ENCODE measurements around the gene TPM3.
"Not testable (repeated sequence)": the region's sequence is repeated elsewhere in the genome, so short reads cannot be mapped to it uniquely, and the experiment has no call there.

TPM3 gene

DNA sequence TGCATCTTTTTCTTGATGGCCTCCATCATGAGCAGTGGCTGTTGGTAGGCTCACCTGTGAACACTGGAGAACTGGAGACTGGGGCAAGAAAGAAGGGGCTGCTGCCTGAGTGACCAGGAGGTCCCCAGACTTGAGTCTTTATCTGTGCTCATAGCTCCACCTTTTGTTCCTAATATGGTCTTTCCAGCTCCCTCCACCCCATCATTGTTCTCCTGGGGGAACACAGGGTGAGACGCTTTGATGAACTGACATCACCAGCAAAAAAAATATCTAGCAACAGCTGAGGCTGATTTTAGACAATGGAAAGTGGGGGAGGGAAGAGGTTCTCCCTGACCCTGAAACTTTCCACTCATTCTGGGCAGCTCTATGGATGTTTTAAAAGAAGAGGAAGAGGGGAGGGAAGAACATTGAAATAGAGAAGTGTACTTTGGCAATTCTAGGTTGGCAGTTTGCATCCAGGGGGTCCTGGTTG lies at the start of gene TPM3:
TPM3 (minus strand) TSS at position 111 of the 472 bp plus-strand sequence; CDS start at position 29, 82 bp downstream.
- no peak for DNase-seq

DNA sequence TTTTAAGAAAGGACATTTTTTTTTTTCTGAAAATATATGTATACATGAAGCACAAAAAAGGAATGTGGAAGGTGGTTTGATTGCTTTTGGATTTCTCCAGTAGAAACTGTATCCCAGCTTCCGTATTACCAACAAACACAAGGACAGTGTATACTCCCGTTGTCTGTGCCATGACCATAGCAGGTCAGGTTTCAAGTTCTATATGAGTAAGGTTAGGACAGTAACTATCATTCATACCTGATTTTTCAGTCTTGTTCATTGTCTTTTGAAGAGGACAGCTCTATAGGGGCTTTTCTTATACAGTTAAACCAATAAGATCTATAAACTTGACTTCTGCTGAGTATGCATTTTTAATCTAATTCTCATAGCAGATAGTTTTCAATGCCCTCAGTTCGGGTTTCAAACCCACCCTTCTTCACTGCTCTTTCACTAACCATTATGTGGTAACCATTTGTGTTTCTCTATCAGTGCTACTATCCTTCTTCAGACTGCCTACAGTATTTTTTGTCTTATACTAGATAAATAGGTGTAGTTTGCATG lies 48.5 kb upstream of the TPM3 start:
- DNase-seq: no peak

DNA sequence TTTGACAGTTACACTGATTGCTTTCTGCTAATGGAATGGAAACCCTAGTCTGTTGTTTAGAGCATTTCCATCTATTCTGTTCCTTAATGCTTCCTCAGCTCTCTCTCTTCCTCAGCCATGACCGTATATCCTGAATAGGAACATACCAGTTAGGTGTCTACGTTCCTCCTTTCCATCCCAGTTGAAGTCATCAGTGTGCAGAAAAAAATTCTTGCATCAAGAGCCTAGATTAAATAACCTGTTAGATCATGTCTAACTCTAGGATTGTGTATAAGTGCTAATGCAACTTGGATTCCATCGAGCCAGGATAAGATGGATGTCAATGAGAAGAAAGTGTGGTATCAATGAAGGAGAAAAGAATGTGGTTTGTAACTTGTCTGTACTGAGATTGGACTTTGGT lies 47.6 kb upstream of the TPM3 start:
- no peak for DNase-seq

DNA sequence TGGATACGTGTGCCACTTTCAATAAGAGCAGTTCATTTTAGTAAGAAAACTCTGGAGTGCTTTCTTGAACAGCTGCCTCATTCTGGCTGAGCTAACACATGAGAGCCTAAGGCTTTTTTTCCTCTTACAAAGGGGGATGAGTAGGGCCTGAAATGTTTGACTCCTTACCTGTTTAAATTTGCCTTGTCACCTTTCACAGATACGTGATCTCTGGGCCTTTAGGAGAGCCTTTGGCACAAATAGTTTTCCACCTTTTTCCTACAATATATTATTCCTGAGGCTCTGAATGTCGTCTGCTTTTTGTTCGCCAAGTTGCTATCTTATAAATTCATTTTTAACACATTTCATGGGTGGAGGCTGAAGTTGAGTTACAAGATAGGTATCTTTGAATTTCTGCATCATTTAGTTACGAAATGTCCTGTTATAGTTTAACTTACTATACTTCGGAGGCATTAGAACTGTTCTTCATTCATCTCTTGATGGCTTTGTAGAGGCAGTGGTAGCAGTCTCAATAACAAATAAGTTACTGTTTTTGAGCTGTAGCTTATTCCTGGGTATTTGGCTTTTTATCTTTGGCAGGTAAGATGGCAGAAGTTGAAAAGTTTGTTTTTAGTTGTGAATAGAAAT lies 46.1 kb upstream of the TPM3 start:
- DNase-seq: no peak

DNA sequence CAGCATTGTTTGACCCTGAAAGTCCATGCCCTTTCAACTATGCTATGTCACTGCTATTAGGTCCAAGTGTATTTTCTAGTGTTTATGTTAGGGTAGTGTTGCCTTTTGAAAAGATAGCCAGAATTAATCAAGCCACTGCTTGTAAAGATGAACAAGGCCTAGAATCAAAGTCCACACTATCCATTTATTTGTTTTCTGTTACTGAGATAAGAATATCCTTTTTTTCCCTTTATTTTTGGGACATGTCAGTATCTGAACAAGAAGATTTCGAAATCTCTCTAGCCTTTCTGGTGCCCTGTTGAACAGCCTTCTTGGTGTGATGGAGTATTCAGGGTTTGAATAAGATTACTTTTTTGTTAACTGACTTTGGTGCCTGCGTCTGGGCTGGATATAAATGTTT lies 45.5 kb upstream of the TPM3 start:
- DNase-seq: no peak

DNA sequence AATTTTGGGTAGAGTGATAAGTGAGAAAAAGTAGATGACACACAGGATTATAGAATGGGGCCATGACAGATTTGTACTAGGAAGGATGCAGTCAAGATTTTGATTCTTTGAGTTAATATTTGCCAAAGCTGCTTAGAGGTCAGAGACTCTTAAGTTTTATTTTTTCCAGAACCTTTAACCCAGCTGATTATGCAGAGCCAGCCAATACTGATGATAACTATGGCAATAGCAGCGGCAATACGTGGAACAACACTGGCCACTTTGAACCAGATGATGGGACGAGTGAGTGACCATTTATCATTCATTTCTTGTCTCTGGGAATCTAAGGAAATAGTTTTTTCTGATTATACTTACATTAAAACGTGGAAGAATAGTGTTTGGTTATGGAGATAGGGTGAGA lies 45.0 kb upstream of the TPM3 start:
- no peak for DNase-seq

DNA sequence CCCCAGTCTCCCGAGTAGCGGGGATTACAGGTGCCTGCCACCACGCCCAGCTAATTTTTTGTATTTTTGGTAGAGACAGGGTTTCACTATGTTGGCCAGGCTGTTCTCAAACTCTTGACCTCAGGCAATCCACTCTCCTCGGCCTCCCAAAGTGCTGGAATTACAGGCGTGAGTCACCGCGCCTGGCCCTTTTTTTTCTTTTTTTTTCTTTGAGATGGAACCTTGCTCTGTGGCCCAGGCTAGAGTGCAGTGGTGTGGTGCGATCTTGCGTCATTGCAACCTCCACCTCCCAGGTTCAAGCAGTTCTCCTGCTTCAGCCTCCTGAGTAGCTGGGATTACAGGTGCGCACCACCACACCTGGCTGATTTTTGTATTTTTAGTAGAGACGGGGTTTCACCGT lies 41.2 kb upstream of the TPM3 start:
- not testable (repeated sequence) for DNase-seq

DNA sequence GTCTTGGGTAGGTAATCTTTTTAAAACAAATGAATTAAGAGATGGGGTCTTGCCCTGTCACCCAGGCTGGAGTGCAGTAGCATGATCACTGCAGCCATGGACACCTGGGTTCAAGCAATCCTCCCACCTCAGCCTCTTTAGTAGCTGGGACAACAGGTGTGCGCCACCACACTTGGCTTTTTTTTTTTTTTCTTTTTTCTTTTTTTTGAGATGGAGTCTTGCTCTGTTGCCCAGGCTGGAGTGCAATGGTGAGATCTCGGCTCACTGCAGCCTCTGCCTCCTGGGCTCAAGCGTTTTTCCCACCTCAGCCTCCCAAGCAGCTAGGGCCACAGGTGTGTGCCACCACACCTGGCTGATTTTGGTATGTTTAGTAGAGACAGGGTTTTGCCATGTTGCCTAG lies 39.2 kb upstream of the TPM3 start:
- not testable (repeated sequence) for DNase-seq

DNA sequence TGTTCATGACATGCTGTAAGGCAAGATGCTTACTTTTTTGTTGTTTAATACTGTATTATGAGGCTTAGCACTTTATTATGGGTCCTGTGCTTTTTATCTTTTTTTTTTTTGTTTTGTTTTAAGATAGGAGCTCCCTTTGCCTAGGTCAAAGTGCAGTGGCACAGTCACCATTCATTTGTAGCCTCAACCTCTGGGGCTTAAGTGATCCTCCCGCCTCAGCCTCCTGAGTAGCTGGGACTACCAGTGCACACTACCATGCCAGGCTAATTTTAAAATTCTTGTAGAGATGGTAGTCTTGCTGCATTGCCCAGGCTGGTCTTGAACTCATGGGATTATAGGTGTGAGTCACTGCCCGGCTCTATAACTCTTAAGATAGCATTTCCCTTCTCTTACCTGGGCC lies 33.5 kb upstream of the TPM3 start:
- no peak for DNase-seq

DNA sequence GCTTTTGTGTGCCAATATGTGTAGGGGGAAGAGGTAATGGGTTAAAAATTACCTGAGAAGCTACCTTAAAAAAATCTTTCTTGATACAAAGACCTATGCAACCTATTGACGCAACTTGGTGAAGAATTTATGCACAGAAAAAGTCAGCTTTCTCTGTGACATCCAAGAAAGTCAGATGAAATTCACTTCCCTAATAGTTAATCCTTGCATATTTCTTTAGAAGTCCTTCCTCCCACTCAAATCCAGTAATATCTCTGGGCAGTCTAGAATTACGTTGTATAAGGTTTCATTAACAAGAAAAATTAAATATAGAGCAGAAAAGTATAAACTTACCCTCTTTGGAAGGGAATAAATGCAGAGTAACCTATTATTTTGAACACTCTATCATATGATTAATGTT lies 31.7 kb upstream of the TPM3 start:
- no peak for DNase-seq

DNA sequence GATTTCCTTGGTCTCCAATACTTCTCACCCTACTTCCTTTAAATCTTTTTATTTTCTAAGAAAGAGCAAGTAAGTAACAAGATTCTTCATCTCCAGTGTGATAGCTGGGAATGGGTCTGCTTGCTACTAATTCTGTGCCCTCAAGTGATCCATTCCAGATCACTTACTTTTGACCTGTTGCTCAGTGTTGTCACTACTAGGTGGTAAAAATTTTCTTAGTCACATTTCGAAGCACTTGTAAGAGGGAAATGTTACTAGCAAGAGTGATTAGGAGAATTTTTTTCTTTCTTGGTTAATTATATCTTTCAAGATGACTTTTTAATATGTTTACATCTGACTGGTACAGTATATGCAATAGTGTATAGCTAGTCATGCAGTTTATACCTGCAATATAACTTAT lies 31.0 kb upstream of the TPM3 start:
- DNase-seq: no peak

DNA sequence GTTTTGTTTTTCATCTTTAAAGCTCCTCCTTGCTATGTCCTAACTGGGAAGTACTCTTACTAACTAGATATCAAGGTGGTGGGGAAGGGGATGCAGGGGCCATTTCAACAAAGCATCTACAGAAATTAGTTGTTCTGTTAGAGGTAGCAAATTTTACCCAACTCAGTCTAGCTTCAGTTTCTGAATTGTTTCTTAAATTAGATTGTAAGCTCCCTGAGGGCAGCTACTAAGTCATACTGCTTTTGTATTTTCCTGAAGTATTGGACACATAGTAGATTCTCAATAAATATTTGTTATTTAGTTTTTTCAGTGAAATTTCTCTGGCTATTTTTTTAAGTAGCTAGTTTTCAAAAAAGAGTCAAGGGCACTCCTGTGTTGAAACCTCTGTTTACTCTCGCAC lies 30.6 kb upstream of the TPM3 start:
- DNase-seq: no peak

DNA sequence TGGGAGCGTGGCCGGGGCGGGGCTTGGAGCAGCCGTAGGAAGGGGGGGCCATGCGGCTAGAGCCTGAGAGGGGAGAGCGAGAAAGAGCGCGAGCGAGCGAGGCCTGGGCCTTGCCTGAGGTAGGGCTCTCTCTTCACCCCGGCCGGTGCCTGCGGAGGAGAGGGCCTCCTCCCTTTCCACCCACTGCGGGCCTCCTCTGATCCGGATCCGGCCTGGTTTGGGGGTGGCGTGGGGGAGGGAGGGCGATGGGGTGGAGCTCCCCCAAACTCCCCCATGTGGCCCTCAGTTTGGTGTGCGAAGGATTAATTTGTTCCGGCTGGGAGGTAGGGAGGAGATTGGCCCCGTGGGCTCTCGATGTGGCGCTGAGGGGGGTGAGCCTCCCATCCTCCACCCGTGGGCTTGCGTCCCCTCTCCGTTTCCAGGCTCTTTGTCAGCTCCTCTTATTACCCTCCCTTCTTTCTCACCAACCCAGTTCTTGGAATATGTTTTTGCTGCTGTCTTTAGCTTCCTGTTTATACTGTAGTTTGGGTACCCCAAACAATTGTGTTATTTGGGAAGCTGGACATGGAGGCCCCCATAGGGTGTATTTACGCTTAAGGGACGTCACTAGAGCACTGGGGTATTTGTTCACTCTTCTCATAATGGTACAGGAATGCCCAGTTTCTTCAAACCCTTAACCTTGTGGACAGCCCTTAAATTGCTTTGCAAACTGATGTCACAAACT lies 29.5 kb upstream of the TPM3 start:
- peak; percentile 77 for DNase-seq

DNA sequence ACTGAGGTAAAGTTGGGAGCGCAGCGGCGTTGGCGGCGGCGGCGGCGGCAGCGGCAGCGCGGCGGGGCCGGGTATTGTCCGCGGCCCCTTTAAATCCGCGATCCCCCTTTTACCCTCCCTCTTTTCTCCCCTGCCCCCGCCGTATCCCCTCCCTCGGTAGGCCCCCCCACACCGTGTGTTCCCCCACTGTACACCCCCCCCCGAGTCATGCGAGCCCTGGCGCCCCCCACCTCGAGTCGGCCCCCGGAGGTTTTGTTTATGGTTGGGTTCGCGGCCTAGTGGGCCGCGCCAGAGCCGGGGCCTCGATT lies 29.0 kb upstream of the TPM3 start:
- DNase-seq: no peak

DNA sequence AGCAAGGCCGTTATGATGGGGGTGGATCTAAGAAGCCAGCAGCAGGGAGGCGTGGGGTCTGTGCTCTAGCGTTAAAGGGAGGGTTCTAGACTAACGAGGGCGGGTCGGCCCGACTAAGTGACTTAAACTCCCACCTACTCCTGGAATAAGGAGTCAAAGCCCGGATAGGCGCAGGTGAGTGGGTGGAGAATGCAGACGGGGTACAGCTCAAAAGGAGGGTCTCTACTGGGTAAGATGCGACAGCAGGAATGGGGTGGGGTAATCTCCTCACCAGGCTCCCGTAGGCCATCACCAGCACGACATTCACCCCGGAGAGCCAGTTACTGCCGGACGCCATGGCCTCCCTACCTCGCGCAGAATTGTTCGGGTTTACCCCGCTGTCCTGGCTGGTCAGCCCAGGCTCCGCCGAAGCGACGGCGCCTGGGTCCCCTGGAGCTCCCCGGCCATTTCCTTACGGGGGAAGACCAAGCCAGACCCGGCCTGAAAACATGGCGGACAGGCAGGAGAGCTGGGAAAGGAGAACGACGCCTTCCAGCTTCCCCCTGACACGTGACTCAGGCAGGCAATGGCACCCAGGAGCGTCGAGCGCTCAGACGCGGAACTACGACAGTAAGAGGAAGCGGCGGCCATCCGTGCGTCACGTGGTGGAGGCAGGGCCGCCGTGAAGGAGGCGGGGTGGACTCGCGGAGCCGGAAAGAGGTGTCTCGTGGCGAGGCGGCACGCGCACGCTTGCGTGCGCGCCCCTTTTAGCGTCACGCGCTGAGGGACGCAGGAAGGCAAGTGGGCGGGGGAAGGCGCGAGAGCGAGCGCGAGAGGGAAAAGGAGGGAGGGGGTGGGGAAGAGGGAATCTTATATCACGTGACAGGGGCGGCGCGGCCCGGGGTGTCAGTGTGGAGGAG lies 28.4 kb upstream of the TPM3 start, which contains the start of gene UBAP2L:
UBAP2L (plus strand) TSS at position 885 of the 899 bp plus-strand sequence. CDS start 4,169 bp downstream, outside the sequence.
- peak; percentile 99 for DNase-seq

DNA sequence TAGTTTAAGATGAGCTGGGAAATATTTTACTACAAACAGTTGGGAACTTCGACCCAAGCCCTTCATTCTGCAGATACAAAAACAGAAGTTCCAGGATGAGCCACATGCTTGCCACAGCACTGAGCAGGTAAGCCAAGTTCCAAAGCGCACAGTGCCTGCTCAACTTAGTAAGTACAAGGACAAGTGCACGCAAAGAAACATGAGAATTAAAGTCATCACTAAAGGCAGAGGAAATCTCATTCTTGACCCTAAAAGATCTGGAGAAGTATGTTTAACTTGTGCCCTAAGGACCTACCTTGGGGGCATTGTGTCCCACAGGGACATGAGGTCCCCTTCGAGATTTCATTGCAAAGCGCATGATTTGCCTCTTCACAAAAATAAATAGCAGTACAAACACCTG lies 27.6 kb upstream of the TPM3 start:
- DNase-seq: no peak

DNA sequence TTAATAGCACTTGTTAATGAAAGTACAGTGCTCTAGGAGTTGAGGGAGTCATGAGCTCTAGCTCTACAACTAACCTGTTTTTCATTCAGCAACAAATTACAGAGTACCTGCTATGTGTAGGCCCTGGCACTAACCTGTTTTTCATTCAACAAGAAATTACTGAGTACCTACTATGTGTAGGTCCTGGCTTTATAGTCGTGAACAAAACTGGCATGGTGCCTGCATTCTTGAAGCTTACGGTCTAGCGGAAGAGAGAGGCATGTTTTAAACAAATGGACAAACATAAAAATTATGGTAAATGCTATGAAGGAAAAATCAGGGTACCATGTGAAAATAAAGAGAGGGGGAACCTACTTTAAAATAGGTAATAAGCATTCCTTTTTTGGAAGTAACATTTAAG lies 26.6 kb upstream of the TPM3 start:
- DNase-seq: no peak

DNA sequence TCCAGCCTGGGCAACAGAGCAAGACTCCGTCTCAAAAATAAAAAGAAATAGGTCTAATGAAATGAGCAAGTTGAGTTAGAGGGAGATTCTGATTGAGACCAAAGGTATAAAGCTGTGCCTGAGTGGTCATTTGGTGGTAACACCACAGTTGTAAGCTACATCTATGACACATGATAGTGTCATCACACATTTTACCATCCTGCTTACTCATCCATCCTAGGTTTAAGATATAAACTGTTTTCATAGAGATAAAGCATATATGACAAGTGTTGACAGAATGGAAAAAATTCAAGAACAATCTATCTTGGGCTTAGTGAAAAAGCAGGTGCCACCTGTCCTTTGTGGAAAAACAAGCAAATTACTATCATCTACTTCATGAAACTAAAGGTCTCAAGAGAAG lies 21.4 kb upstream of the TPM3 start:
- DNase-seq: no peak

DNA sequence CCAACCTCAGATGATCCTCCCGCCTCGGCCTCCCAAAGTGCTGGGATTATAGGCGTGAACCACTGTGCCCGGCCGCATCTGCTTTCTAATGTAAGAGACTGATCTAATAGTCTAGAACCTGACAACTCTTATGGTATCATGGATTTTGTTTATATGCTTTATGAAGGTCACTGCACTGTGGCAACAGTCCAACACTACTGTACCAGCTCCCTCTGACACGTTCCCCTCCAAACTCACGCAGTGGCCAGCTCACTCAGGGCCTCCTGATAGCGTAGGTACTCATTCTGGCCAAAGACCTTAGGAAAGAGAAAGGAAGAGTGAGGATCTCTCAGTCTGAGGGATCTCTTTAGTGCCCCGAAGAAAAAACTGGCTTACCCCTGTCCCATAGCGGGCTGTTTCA lies 20.2 kb upstream of the TPM3 start:
- no peak for DNase-seq

DNA sequence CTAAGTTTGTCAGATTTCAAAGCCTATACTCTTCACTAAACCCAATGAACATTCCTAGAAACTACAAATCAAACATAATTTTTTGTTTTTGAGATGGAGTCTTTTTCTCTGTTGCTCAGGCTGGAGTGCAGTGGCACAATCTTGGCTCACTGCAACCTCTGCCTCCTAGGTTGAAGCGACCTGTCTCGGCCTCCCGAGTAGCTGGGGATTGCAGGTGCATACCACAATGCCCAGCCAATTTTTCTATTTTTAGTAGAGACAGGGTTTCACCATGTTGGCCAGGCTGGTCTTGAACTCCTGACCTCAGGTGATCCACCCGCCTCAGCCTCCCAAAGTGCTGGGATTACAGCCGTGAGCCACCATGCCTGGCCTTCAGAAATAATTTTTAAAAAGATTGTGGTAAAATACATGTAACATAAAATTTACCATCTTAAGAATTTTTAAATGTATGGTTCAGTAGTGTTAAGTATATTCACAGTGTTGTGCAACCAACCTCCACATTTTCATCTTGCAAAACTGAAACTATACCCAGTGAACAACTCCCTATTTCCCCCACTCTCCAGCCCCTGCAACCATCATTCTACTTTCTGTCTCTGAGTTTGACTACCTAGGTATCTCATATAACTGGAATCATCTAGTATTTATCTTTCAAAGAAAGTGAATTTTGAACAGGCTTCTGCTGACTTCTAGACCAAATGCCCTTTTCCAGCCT lies 16.9 kb upstream of the TPM3 start:
- DNase-seq: no peak

DNA sequence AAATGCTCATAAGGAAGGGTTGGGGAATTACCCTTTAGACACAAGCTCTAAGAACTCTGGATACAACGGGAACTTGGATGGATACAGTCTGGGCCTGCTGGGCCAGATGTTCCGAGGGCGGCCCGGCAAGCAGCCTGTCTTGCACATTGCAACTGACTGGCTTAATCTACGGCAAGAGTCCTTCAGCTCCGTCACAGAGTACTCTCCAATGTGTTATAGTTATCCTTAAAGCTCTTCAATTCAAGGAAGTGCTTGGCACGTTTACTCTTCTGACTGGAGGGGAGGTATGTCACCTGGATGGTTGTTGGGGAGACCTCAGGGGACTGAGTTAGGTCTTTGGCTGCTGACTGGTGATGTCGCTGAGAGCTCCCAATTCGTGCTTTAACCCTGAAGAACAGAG lies 15.4 kb upstream of the TPM3 start:
- no peak for DNase-seq

DNA sequence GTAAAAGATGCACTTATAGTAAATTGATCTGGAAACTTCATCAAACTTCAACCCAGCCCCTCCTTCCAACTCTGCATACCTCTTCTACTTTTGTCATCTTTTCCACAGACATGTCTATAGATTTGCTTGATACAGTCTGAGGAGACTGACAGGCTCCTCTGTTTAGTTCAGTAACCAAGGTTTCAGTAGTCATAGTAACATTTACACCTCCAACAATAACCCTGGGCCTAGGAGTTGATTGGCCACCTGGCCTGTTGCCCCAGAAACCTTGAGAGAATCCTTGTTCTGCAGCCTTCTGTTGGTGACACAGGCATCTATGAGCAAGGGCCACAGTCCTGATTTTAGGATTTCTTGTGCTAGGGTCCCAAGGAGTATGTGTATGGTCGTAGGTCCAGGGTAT lies 14.3 kb upstream of the TPM3 start, which contains the start of gene CFAP141:
CFAP141 (minus strand) TSS at position 138 of the 400 bp plus-strand sequence; CDS start at position 112, 26 bp downstream.
- DNase-seq: no peak

DNA sequence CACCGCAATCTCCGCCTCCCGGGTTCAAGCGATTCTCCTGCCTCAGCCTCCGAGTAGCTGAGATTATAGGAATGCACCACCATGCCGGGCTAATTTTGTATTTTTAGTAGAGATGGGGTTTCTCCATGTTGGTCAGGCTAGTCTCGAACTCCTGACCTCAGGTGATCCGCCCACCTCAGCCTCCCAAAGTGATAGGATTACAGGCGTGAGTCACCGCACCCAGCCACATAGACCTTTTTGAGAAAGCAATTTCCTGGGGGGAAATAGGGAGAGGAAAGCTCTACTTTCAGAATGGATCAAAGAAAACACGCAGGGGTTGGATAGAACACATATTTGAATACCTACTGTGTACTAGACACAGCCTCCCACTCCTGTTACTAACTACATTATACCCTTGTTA lies 13.9 kb upstream of the TPM3 start:
- not testable (repeated sequence) for DNase-seq
